GM19455 (cell line): Measurements from ENCODE around the gene C10orf95.

Source experiments
- ATAC-seq: cut with Tn5 transposase; IDR thresholded peaks from one replicate; pipeline ENCODE4 v1.9.1; 2021; ENCODE audit not compliant: unreplicated experiment

C10orf95 gene

DNA sequence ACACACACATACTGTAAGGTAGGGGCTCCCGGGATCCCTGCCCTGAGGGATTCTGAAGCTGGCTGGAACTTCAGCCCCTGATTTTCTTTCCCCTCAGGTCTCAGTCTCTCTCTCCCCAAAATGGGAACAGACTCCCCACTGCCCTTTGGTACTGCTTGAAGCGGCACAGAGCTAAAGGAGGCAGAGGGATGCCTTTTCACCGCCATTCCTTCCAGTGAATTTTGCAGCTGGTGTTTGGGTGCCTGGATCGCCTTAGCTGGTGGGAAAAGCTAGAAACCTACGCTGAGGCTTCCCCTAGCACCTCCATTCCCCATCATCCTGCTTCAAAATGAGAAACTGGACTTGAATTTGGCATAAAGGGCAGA, 16.2 kb downstream of the C10orf95 start:
- ATAC-seq, result no peak

DNA sequence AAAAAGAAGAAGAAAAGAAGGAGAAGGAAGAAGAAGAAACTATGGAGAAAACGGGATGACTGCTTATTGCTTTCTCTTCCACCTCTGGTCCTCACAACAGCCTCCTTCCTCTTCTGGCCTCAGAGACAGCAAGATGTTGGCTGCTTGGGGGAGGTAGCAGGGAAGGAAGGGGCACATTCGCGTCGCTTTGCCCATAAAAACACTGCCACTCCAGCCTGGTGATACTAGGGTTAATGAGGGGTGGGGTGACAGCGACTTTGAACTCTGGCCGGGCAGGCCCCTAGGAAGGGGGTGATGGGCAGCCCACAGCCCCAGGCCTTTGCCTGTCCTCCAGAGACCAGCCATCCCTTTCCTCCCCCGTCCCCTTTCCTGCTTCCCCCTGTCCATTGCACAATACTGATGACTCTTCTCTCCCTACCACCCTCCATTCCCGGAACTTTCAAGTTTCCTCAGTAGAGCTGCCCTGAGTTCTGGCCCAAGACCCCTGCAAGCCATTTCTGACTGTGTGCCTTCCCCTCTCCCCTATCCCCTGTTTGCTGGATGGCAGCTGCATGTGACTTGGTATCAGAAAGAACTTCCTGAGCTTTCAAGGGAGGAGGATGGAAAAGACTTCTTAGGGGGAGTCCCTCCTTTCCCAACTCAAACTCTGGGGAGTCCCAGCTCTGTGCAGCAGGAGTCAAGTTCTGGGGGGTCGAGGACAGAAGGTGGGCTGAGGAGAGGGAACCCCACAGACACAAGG, 16.8 kb downstream of the C10orf95 start:
- no peak for ATAC-seq

- ATAC-seq, result no peak
Measured at GRCh38 chr10:102433619-102434046, 17.7 kb downstream of the C10orf95 start.

DNA sequence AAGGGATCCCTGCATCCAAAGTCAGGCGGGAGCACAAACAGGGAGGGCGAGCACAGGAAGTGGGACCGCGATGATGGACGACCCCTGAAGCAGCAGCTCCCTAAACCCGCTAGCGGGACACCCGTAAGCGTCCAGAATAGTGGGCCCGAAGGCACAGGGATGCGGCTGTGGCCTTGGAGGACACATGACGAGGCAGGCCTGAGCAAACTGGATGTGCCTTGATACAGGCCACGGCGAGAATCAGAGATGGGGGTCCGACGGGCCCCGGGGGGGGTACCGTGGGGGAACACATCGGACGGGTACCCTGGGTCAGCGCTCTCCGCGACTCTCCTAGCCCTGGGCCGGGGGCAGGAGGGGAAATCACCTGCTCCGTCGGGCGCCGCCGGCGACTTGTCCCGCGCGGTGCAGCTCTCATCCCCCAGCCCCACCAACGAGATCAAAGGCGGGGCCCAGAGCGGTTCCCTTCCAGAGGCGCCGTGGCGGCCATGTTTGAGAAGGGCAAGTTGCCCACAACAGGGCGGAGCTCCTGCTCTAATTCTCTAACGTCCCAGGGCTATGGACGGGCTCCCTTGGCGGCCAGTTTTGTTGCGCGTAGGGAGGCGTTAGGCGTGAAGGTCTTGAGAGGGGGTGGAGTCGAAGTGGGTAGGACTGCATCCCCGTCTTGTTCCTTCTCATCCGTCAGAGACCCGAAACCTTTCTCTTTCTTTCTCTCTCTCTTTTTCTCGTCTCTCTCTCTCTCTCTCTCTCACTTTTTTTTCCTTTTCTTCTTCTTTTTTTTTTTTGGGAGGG, 19.0 kb downstream of the C10orf95 start, which contains the start of gene CUEDC2:
CUEDC2 (minus strand) TSS at position 413 of the 789 bp plus-strand sequence. CDS start 7,386 bp downstream, outside the sequence.
- ATAC-seq, result peak; percentile 93

- ATAC-seq, result no peak
Measured at GRCh38 chr10:102431452-102432124, 19.8 kb downstream of the C10orf95 start.

- ATAC-seq, result no peak
Measured at GRCh38 chr10:102429468-102429867, 21.9 kb downstream of the C10orf95 start.

GRCh38 chr10:102426803-102427287, 24.5 kb downstream of the C10orf95 start:
- ATAC-seq, result no peak

GRCh38 chr10:102425444-102425843, 25.9 kb downstream of the C10orf95 start:
- ATAC-seq, result no peak

DNA sequence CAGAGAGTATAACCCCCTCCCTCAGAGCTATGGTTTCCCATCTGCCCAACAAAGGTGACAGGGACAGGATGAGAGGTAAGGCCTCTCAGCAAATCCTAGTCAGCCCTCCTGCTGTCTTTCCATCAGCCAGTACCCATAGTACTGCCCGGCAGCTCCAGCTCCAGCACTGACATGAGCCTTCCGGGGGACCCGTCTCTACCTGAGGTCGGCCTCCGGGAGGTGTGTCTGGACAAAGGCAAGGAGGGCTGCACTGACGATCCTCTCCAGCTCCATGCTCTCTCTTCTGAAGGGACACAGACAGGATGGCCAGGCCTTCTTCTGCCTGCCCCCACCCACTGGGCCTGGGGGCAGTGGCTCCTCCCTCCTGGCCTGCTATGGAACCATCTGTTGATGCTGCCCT, 26.4 kb downstream of the C10orf95 start:
- ATAC-seq, result no peak

DNA sequence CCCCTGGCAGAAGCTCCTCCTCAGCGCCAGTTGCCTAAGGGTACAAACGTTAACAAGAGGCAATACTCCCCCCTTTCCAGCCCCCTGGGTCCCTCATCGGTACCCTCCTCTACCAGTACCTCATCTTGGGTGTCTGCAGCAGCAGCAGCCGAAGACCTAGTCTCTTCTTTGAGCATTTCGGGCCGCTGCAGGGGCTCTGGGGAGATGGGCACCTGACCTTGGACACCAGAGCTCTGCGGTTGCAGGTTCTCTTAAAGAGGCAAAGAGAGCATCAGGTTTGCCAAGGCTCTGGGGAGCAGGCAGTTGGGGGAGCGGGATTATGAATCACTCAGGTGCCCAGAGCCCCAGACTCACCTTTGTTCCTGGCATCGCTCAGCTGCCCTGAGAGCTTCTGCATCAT, 27.2 kb downstream of the C10orf95 start:
- no peak for ATAC-seq

GRCh38 chr10:102423372-102423968, 27.9 kb downstream of the C10orf95 start:
- ATAC-seq, result no peak

GRCh38 chr10:102422545-102423129, 28.7 kb downstream of the C10orf95 start:
- no peak for ATAC-seq

GRCh38 chr10:102421757-102422512, 29.4 kb downstream of the C10orf95 start:
- no peak for ATAC-seq

DNA sequence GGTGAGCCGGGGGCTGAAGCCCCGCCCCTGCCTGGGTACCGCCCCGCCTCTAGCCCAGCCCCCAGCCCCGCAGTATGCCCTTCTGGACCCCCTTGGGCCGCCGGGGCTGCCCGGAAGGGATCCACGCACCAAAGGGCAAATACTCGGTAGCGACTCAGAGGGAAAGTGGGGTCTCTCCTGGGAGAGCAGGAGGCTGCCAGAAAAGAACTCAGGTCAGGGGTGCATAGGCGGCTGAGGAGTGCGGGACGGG, 29.9 kb downstream of the C10orf95 start:
- no peak for ATAC-seq

DNA sequence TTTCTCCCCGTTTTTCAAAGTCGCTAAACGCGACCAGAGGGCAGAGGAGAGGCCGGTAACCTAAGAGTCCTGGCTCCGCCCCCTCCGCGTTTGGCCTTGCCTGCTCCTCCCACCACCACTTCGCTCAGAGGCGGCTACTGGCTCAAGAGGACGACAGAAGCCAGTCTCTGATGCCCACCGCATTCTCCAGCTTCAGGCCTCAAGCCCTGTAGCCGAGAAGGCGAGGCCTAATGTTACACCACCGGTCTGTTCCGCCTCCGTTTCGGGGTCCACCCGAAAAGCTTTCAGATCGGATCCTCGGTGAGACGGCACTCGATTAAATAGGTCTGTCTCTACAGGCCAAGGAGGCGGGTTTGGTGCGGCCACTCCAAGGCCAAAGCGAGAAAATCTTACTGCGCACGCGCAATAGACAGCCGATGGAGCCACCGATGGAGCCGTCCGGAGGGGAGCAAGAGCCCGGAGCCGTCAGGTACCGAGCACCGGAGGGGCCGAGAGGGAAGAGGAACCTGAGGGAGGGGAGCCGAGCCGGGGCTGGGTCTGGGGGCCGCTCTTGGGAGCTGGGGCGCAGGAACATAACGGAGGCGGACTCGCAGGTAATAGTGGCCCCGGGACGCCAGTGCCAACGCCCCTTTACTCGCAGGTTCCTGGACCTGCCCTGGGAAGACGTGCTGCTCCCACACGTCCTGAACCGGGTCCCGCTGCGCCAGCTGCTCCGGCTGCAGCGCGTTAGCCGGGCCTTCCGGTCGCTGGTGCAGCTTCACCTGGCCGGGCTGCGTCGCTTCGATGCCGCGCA, 30.4 kb downstream of the C10orf95 start, which contains the start of gene FBXL15:
FBXL15 (plus strand) TSS at position 123 of the 793 bp plus-strand sequence; CDS start at position 417, 294 bp downstream.
- ATAC-seq, result peak; percentile 80

- no peak for ATAC-seq
Measured at GRCh38 chr10:102420181-102420713, 31.1 kb downstream of the C10orf95 start.

GRCh38 chr10:102419269-102420180, 31.8 kb downstream of the C10orf95 start:
- ATAC-seq, result no peak
